Heart left ventricle (tissue), 16 donors: ENCODE measurements around the gene IHH. TPM values are rescaled to one million over a fixed set of nuclear protein-coding genes. Genes with fewer than 3 reads are reported as not detected.

Source experiments
- ATAC-seq, 4 donors: fragments of 200-7000 bp; cut with Tn5 transposase; one replicate each; pipeline ENCODE4 v1.9.1; 2020 to 2022; ENCODE audit warnings: moderate library complexity in 4 of 4, mild to moderate bottlenecking in 3 of 4, moderate number of reproducible peaks in 1 of 4
- DNase-seq, 5 donors: peaks; one replicate each; pipeline ENCODE4 v3.0.0-alpha.2; 2020
- H3K27ac ChIP-seq, 12 donors: fragments of 200-600 bp; sonication (generic) in 4 of 12; one replicate each; pipeline versions ENCODE4 v1.5.0 to v1.8.0; 2016 to 2022; ENCODE audit warnings: mild to moderate bottlenecking in 2 of 12
- H3K27me3 ChIP-seq, 9 donors: fragments of 200-600 bp; sonication (generic) in 2 of 9; one replicate each; pipeline versions ENCODE4 v1.5.1 to v1.8.0; 2016 to 2022; ENCODE audit warnings: mild to moderate bottlenecking in 3 of 9
- H3K36me3 ChIP-seq, 9 donors: fragments of 200-600 bp; sonication (generic) in 2 of 9; one replicate each; pipeline versions ENCODE4 v1.5.0 to v1.8.0; 2018 to 2022; ENCODE audit warnings: mild to moderate bottlenecking in 2 of 9
- H3K4me1 ChIP-seq, 12 donors: fragments of 200-600 bp; sonication (generic) in 4 of 12; one replicate each; pipeline versions ENCODE4 v1.5.0 to v1.8.0; 2016 to 2022; ENCODE audit warnings: mild to moderate bottlenecking in 3 of 12
- H3K4me3 ChIP-seq, 12 donors: fragments of 200-600 bp; sonication (generic) in 4 of 12; one replicate each; pipeline versions ENCODE4 v1.5.0 to v1.8.0; 2017 to 2022; ENCODE audit warnings: mild to moderate bottlenecking in 9 of 12, moderate library complexity in 4 of 12
- H3K9me3 ChIP-seq, 12 donors: fragments of 200-600 bp; sonication (generic) in 4 of 12; one replicate each; pipeline versions ENCODE4 v1.5.0 to v1.8.0; 2016 to 2022; ENCODE audit warnings: mild to moderate bottlenecking in 1 of 12
- POLR2A ChIP-seq, 2 donors: fragments of 450-650 bp; IDR thresholded peaks; one replicate each; pipeline ENCODE4 v1.6.1; 2017; ENCODE audit warnings: antibody characterized with exemption in 2 of 2, mild to moderate bottlenecking in 2 of 2, moderate library complexity in 2 of 2
- WGBS, 4 donors: extraction: QIAGEN DNeasy Blood & Tissue Kit in 2 of 4; methylation state at CpG; one replicate each; pipeline versions ENCODE4 v1.1.5 to v1.1.7; 2013 to 2018; 5-methylcytosine and 5-hydroxymethylcytosine counted together
- intact Hi-C, 10 donors: fragments of 100-400 bp; cut with DNase I; formaldehyde crosslinking; loops; one replicate each; pipeline versions ENCODE4 v1.11.1 to v1.14.2; 2022
- polyA plus RNA-seq, 2 donors: library from polyadenylated mRNA; stranded (reverse); fragments of 200-250 nt; gene quantifications; one replicate each; pipeline ENCODE4 v1.2.3, GENCODE V29; 2013
- total RNA-seq, 9 donors: library from RNA; depleted of rRNA in 2 of 9; stranded (reverse); fragments of >200 nt in 2 of 9; fragmentation: NEBNext Ultra II Directional in 3 of 9; extraction: Animal tissue kit (Norgen Biotek cat#: 25700) in 3 of 9; gene quantifications; one replicate each; pipeline versions ENCODE4 v1.1.0 to v1.2.4, GENCODE V29; 2016 to 2023
- TF ChIP-seq, protein P1 (sequence below), 12 donors: fragments of 200-600 bp; sonication (generic) in 4 of 12; IDR thresholded peaks; one replicate each; pipeline versions ENCODE4 v1.5.0 to v1.8.0; 2018 to 2022; ENCODE audit warnings: antibody characterized with exemption in 12 of 12, mild to moderate bottlenecking in 5 of 12
- donor health status: ischemic (EF 13 %, LVEDD 7.1; RV severe dilation, severe dysfunction).
- donor health status: healthy with polysubstance abuse.
- donor health status: DM: no; HTN: yes; CAD: no.
- donor health status: DM: no; HTN: no; CAD: no.
- donor health status: ischemic (EF 25% LVEDD 6.9; RV normal size, moderate dysfunction).
- donor health status: ischemic (EF 25% LVEDD 5.7; RV mildly dilated, moderate dysfunction).
- donor health status: healthy.
- donor health status: DM: yes; HTN: yes; CAD: no.
- donor health status: ischemic (EF 35%, LVEDD 5.7; RV mildly dilated, moderate dysfunction).
- donor health status: nonischemic (EF 11% LVEDD 7.7; RV severe dilation, severe dysfunction).
- donor health status: DM: yes; HTN: yes; CAD: no.
- donor health status: PGD.
- donor health status: ischemic (EF 29% LVEDD 5.4; RV normal size, mild dysfunction).
- donor health status: nonischemic (EF 23%, LVEDD 6.1; RV moderate dilation, normal function).

IHH gene
- total and polyA plus RNA-seq, 11 donors = not detected

DNA sequence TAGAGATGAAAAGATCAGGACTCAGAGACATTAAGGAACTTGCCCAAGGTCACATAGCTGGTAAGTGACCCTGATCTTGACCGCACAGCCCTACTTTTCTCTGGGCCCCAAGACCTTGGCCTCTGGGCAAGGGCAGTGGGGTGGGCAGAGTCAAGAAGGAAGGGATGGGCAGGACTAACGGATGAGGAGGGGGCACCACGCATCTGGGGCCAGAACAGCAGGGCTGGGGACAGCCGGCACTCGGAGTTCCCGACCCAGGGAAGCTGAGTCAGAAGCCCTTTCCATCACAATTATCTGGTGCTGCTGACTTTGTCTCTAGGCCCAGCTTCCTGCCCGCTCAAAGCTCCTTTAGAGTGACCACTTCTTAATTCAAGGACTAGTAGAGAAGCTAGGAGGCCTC is 33.8 kb downstream of the IHH start:
- no peak for DNase-seq
- no peak overlapping the region for H3K4me3 ChIP-seq

GRCh38 chr2:219025637-219026585 is 34.8 kb downstream of the IHH start:
- TF ChIP-seq POLR2A (IDR thresholded peaks at IDR 0.05) = no peak
- TF ChIP-seq, protein P1, sequence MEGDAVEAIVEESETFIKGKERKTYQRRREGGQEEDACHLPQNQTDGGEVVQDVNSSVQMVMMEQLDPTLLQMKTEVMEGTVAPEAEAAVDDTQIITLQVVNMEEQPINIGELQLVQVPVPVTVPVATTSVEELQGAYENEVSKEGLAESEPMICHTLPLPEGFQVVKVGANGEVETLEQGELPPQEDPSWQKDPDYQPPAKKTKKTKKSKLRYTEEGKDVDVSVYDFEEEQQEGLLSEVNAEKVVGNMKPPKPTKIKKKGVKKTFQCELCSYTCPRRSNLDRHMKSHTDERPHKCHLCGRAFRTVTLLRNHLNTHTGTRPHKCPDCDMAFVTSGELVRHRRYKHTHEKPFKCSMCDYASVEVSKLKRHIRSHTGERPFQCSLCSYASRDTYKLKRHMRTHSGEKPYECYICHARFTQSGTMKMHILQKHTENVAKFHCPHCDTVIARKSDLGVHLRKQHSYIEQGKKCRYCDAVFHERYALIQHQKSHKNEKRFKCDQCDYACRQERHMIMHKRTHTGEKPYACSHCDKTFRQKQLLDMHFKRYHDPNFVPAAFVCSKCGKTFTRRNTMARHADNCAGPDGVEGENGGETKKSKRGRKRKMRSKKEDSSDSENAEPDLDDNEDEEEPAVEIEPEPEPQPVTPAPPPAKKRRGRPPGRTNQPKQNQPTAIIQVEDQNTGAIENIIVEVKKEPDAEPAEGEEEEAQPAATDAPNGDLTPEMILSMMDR (IDR thresholded peaks at IDR 0.05) = no peak
- H3K27ac ChIP-seq = no peak overlapping the region
- 82 to 87% (median 83%) methylated on average over 17 to 18 of the region's 18 CpGs for WGBS, 4 donors
- no peaks in the 10 kb centered on the region for H3K36me3 ChIP-seq
- no peaks in the 10 kb centered on the region for H3K9me3 ChIP-seq
- H3K4me1 ChIP-seq = no peaks in the 10 kb centered on the region
- H3K27me3 ChIP-seq = peaks cover 4 to 23% (median 9%) of the 10 kb centered on the region in 9 donors
- DNase-seq (no peak), ATAC-seq (no peak)
- H3K4me3 ChIP-seq = no peak overlapping the region
- intact Hi-C loops = loop anchor here in 1 of 10 donors (10.0 kb wide), 1 partner anchor 129 kb away; no protein-coding TSS in a partner anchor

More for the DNA sequence above, 33.8 kb downstream of the IHH start:
- no peak for ATAC-seq
- H3K36me3 ChIP-seq = no peaks in the 10 kb centered on the region
- H3K27ac ChIP-seq = no peak overlapping the region
- TF ChIP-seq POLR2A (IDR thresholded peaks at IDR 0.05) = no peak
- TF ChIP-seq, protein P1 (IDR thresholded peaks at IDR 0.05) = no peak
- WGBS, 4 donors = 70 to 86% (median 81%) methylated on average over 7 of the region's 7 CpGs
- H3K9me3 ChIP-seq = no peaks in the 10 kb centered on the region
- intact Hi-C loops = loop anchor here in 1 of 10 donors (10.0 kb wide), 1 partner anchor 128 kb away; no protein-coding TSS in a partner anchor
- no peaks in the 10 kb centered on the region for H3K4me1 ChIP-seq
- peaks cover 4 to 33% (median 11%) of the 10 kb centered on the region in 9 donors for H3K27me3 ChIP-seq

GRCh38 chr2:219024059-219024458 is 36.7 kb downstream of the IHH start:
- WGBS, 4 donors = 70 to 74% (median 72%) methylated on average over 7 to 11 of the region's 11 CpGs
- intact Hi-C loops = loop anchor here in 1 of 10 donors (10.0 kb wide), 1 partner anchor 131 kb away; no protein-coding TSS in a partner anchor
- Histone ChIP-seq H3K27ac (no peak overlapping the region), H3K4me1 (no peaks in the 10 kb centered on the region), H3K9me3 (no peaks in the 10 kb centered on the region), H3K27me3 (peaks cover 0 to 18% (median 0%) of the 10 kb centered on the region in 9 donors), H3K36me3 (no peaks in the 10 kb centered on the region), H3K4me3 (no peak overlapping the region)
- TF ChIP-seq POLR2A (IDR thresholded peaks at IDR 0.05) = no peak
- TF ChIP-seq, protein P1 (IDR thresholded peaks at IDR 0.05) = no peak
- no peak for ATAC-seq
- no peak for DNase-seq

DNA sequence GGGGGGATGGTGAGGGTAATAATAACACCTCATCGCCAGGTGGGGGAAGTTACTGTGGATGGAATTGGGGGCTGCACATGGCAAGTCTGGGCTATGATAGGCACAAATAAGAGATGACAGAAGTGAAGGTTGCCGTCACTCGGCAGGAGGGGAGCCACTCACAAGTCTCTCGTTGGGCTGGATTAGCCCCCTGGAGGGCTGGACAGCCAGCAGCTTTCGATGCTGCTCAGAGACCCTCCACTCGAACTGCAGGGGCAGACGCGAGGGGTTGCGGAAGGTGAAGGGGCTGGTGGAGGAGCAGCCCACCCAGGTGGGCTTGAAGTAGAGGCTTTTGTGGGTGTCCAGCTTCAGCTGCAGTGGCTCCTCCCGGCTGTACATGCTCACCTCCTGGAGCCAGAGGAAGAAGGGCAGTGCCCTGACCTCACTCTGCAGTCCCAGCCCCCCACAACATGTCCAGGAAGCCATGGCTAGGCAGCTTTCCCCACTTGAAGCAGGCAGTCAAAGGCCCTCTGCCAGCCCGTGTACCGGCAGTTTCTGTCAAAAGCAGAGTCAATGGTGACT is 37.6 kb downstream of the IHH start:
- Histone ChIP-seq H3K9me3 (no peaks in the 10 kb centered on the region), H3K27me3 (peaks cover 0 to 20% (median 0%) of the 10 kb centered on the region in 9 donors), H3K4me1 (no peaks in the 10 kb centered on the region), H3K4me3 (no peak overlapping the region), H3K36me3 (no peaks in the 10 kb centered on the region), H3K27ac (no peak overlapping the region)
- intact Hi-C loops = loop anchor here in 1 of 10 donors (10.0 kb wide), 1 partner anchor 132 kb away; no protein-coding TSS in a partner anchor
- no peak for ATAC-seq
- 64 to 75% (median 69%) methylated on average over 12 of the region's 12 CpGs for WGBS, 4 donors
- no peak for DNase-seq
- TF ChIP-seq, protein P1 (IDR thresholded peaks at IDR 0.05) = no peak
- no peak for TF ChIP-seq POLR2A (IDR thresholded peaks at IDR 0.05)
